Fibroblast of lung (primary cell): ENCODE results near the gene KCNJ6.

Experiments
- EZH2 ChIP-seq: IDR thresholded peaks from 2 replicates; pipeline ENCODE4 v1.5.1; 2012; ENCODE audit warnings: low read length, control low read depth, mild to moderate bottlenecking; ENCODE audit errors: missing control alignments
- TF ChIP-seq, protein P1 (sequence below), 2 donors: IDR thresholded peaks in 1 of 2; conservative IDR thresholded peaks in 1 of 2; 1 replicate in 1 of 2; 2 replicates in 1 of 2; pipeline ENCODE4 v1.5.1; 2011 to 2012; ENCODE audit warnings: low read length in 2 of 2, control low read depth in 1 of 2, inconsistent platforms in 1 of 2, low read depth in 1 of 2, mild to moderate bottlenecking in 1 of 2

DNA sequence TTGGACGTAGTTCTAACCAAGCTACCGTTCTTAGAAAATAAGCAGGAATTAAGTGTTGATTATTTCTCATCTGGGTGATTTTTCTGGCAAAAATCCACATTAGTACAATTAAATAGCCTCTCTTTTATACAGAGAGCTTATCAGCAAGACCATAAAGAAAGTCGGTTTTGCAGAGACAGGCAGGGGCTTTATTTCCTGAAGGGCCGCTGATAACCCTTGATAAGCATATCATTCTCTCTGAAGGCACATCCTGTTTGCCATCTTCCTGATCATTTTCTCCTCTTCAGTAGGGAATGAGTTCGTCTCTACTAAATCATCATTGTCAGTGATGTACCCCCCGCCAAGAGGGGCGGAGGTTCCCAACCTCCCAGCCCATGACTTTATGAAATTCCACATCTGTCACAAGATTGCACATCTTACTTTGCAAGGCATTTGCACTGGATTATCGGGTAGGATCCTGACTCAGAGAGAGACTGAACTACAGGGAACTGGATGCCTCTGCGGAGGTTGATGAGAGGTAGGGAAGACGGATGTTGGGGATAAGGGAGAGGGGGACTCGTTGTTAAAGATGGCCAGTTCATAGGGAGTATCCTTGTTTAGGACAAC lies 115.7 kb downstream of the KCNJ6 start:
- no peak for TF ChIP-seq EZH2
- TF ChIP-seq, protein P1, sequence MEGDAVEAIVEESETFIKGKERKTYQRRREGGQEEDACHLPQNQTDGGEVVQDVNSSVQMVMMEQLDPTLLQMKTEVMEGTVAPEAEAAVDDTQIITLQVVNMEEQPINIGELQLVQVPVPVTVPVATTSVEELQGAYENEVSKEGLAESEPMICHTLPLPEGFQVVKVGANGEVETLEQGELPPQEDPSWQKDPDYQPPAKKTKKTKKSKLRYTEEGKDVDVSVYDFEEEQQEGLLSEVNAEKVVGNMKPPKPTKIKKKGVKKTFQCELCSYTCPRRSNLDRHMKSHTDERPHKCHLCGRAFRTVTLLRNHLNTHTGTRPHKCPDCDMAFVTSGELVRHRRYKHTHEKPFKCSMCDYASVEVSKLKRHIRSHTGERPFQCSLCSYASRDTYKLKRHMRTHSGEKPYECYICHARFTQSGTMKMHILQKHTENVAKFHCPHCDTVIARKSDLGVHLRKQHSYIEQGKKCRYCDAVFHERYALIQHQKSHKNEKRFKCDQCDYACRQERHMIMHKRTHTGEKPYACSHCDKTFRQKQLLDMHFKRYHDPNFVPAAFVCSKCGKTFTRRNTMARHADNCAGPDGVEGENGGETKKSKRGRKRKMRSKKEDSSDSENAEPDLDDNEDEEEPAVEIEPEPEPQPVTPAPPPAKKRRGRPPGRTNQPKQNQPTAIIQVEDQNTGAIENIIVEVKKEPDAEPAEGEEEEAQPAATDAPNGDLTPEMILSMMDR (conservative IDR thresholded peaks at IDR 0.05 in 1 of 2, IDR thresholded peaks at IDR 0.05 in 1 of 2; ENCODE audit: low read depth in 1 of 2, low read length in 2 of 2), result no peak
